SJCRH30 (cell line): ENCODE results near the gene USP40. TPM values are rescaled to one million over a fixed set of nuclear protein-coding genes. Genes with fewer than 3 reads are reported as not detected.
A peak's percentile ranks its signal among the peaks of the same experiment; 100 is the strongest.

Experiments used
- DNase-seq, 2 experiments: peaks; one replicate each; pipeline ENCODE4 v3.0.0-alpha.2; 2015 to 2020
- H3K27ac ChIP-seq: fragments of 250-450 bp; sonication (Bioruptor Pico); 2 replicates; pipeline ENCODE4 v1.5.1; 2020; ENCODE audit warnings: mild to moderate bottlenecking, moderate library complexity
- H3K27me3 ChIP-seq: fragments of 250-450 bp; sonication (Bioruptor Pico); 2 replicates; pipeline ENCODE4 v1.5.1; 2020; ENCODE audit warnings: mild to moderate bottlenecking, moderate library complexity
- H3K36me3 ChIP-seq: fragments of 250-450 bp; sonication (Bioruptor Pico); 2 replicates; pipeline ENCODE4 v1.5.1; 2020; ENCODE audit warnings: mild to moderate bottlenecking, moderate library complexity
- H3K4me1 ChIP-seq: fragments of 250-450 bp; sonication (Bioruptor Pico); 2 replicates; pipeline ENCODE4 v1.5.1; 2020; ENCODE audit warnings: mild to moderate bottlenecking, moderate library complexity
- H3K4me3 ChIP-seq: fragments of 250-450 bp; sonication (Bioruptor Pico); 2 replicates; pipeline ENCODE4 v1.5.1; 2020; ENCODE audit warnings: mild to moderate bottlenecking, moderate library complexity
- H3K9me3 ChIP-seq: fragments of 250-450 bp; sonication (Bioruptor Pico); replicated peaks from 2 replicates; pipeline ENCODE4 v1.5.1; 2020; ENCODE audit warnings: mild to moderate bottlenecking, moderate library complexity
- total RNA-seq: library from RNA; depleted of rRNA; stranded (reverse); fragments of >200 nt; shearing (Covaris generic); gene quantifications from 2 replicates; pipeline ENCODE4 v1.2.3, GENCODE V29; 2014

Gene USP40
- total RNA-seq, 1 experiment from 2014 or later, result 38.4 TPM

- DNase-seq, result peak; percentile 43 to 47
- Histone ChIP-seq H3K27ac (no peak overlapping the region), H3K27me3 (no peaks in the 10 kb centered on the region), H3K4me3 (no peak overlapping the region), H3K9me3 (no peaks in the 10 kb centered on the region; the same call in 1 of the 2 replicates), H3K36me3 (peaks cover 48% of the 10 kb centered on the region), H3K4me1 (peaks cover under 1% of the 10 kb centered on the region; the same call in 1 of the 2 replicates)
These were observed 85.9 kb downstream of the USP40 start for GRCh38 chr2:233480490-233481202.

- DNase-seq, result no peak
- Histone ChIP-seq H3K4me3 (no peak overlapping the region), H3K9me3 (no peaks in the 10 kb centered on the region; the same call in 1 of the 2 replicates), H3K27me3 (no peaks in the 10 kb centered on the region), H3K36me3 (peaks cover 40% of the 10 kb centered on the region), H3K27ac (no peak overlapping the region), H3K4me1 (no peaks in the 10 kb centered on the region)
These were observed 86.7 kb downstream of the USP40 start for GRCh38 chr2:233479616-233480489.

GRCh38 chr2:233477548-233478433 is 88.8 kb downstream of the USP40 start:
- Histone ChIP-seq H3K27ac (no peak overlapping the region), H3K4me1 (no peaks in the 10 kb centered on the region), H3K27me3 (no peaks in the 10 kb centered on the region), H3K4me3 (no peak overlapping the region), H3K36me3 (peaks cover 22% of the 10 kb centered on the region), H3K9me3 (no peaks in the 10 kb centered on the region; the same call in 1 of the 2 replicates)
- DNase-seq, result no peak

GRCh38 chr2:233476651-233477547 is 89.7 kb downstream of the USP40 start:
- no peaks in the 10 kb centered on the region for H3K27me3 ChIP-seq
- no peak overlapping the region for H3K27ac ChIP-seq
- H3K4me1 ChIP-seq, result no peaks in the 10 kb centered on the region
- H3K4me3 ChIP-seq, result no peak overlapping the region
- DNase-seq, result no peak
- H3K36me3 ChIP-seq, result peaks cover 17% of the 10 kb centered on the region
- no peaks in the 10 kb centered on the region for H3K9me3 ChIP-seq

GRCh38 chr2:233476063-233476410 is 90.5 kb downstream of the USP40 start:
- Histone ChIP-seq H3K4me3 (no peak overlapping the region), H3K36me3 (peaks cover 10% of the 10 kb centered on the region), H3K9me3 (no peaks in the 10 kb centered on the region), H3K4me1 (no peaks in the 10 kb centered on the region), H3K27ac (no peak overlapping the region), H3K27me3 (no peaks in the 10 kb centered on the region)
- no peak for DNase-seq

GRCh38 chr2:233474308-233475160 is 92.0 kb downstream of the USP40 start:
- no peaks in the 10 kb centered on the region for H3K4me1 ChIP-seq
- DNase-seq, result no peak
- H3K27me3 ChIP-seq, result no peaks in the 10 kb centered on the region
- H3K36me3 ChIP-seq, result peaks cover 10% of the 10 kb centered on the region
- no peaks in the 10 kb centered on the region for H3K9me3 ChIP-seq
- H3K27ac ChIP-seq, result no peak overlapping the region
- H3K4me3 ChIP-seq, result no peak overlapping the region

- Histone ChIP-seq H3K4me1 (no peaks in the 10 kb centered on the region), H3K4me3 (no peak overlapping the region), H3K36me3 (peaks cover 16% of the 10 kb centered on the region), H3K27me3 (no peaks in the 10 kb centered on the region), H3K27ac (no peak overlapping the region), H3K9me3 (no peaks in the 10 kb centered on the region)
- DNase-seq, result no peak
These were observed 92.7 kb downstream of the USP40 start for GRCh38 chr2:233473878-233474277.

GRCh38 chr2:233473386-233473791 is 93.2 kb downstream of the USP40 start:
- peaks cover 19% of the 10 kb centered on the region for H3K36me3 ChIP-seq
- DNase-seq, result no peak
- no peak overlapping the region for H3K4me3 ChIP-seq
- no peaks in the 10 kb centered on the region for H3K9me3 ChIP-seq
- no peaks in the 10 kb centered on the region for H3K27me3 ChIP-seq
- H3K27ac ChIP-seq, result no peak overlapping the region
- no peaks in the 10 kb centered on the region for H3K4me1 ChIP-seq

GRCh38 chr2:233471291-233472035 is 95.1 kb downstream of the USP40 start:
- no peak for DNase-seq
- H3K4me3 ChIP-seq, result no peak overlapping the region
- H3K36me3 ChIP-seq, result peaks cover 28% of the 10 kb centered on the region
- H3K27me3 ChIP-seq, result no peaks in the 10 kb centered on the region
- no peaks in the 10 kb centered on the region for H3K9me3 ChIP-seq
- H3K4me1 ChIP-seq, result no peaks in the 10 kb centered on the region
- no peak overlapping the region for H3K27ac ChIP-seq

- Histone ChIP-seq H3K9me3 (no peaks in the 10 kb centered on the region), H3K27ac (no peak overlapping the region), H3K27me3 (no peaks in the 10 kb centered on the region), H3K36me3 (peaks cover 30% of the 10 kb centered on the region), H3K4me3 (no peak overlapping the region), H3K4me1 (no peaks in the 10 kb centered on the region)
- no peak for DNase-seq
These were observed 95.7 kb downstream of the USP40 start for GRCh38 chr2:233470839-233471238.

- Histone ChIP-seq H3K27me3 (no peaks in the 10 kb centered on the region), H3K4me1 (no peaks in the 10 kb centered on the region), H3K4me3 (no peak overlapping the region), H3K36me3 (peaks cover 34% of the 10 kb centered on the region), H3K9me3 (no peaks in the 10 kb centered on the region), H3K27ac (no peak overlapping the region)
- no peak for DNase-seq
These were observed 96.4 kb downstream of the USP40 start for GRCh38 chr2:233470011-233470687.

- DNase-seq, result no peak
- Histone ChIP-seq H3K4me3 (no peak overlapping the region), H3K9me3 (no peaks in the 10 kb centered on the region), H3K27ac (no peak overlapping the region), H3K36me3 (peaks cover 34% of the 10 kb centered on the region), H3K27me3 (no peaks in the 10 kb centered on the region), H3K4me1 (no peaks in the 10 kb centered on the region)
These were observed 97.1 kb downstream of the USP40 start for GRCh38 chr2:233469261-233470010.
